NT2/D1 (cell line): ENCODE results near the gene PFKFB3.
"Not testable (repeated sequence)": the region's sequence is repeated elsewhere in the genome, so short reads cannot be mapped to it uniquely, and the experiment has no call there.

ENCODE experiments used
- DNase-seq: peaks from one replicate; pipeline ENCODE4 v3.0.0-alpha.2; 2011; ENCODE audit warnings: low read depth, low spot score
- H3K27me3 ChIP-seq: 2 replicates; pipeline ENCODE4 v1.6.0; 2011; ENCODE audit warnings: mild to moderate bottlenecking; ENCODE audit not compliant: insufficient read length, insufficient read depth
- H3K36me3 ChIP-seq: 2 replicates; pipeline ENCODE4 v1.6.1; 2011; ENCODE audit warnings: mild to moderate bottlenecking, low read length, mixed read lengths; ENCODE audit not compliant: insufficient read depth, insufficient read length
- H3K4me1 ChIP-seq: 2 replicates; pipeline ENCODE4 v1.5.1; 2011; ENCODE audit not compliant: insufficient read depth, insufficient read length
- H3K4me3 ChIP-seq: 2 replicates; pipeline ENCODE4 v1.5.1; 2011; ENCODE audit warnings: low read depth; ENCODE audit not compliant: insufficient read length
- H3K9ac ChIP-seq: 2 replicates; pipeline ENCODE4 v1.6.0; 2011; ENCODE audit warnings: low read depth; ENCODE audit not compliant: insufficient read length
- H3K9me3 ChIP-seq: 2 replicates; pipeline ENCODE4 v1.5.1; 2011; ENCODE audit warnings: mild to moderate bottlenecking, low read length; ENCODE audit not compliant: insufficient read depth
- SUZ12 ChIP-seq: IDR thresholded peaks from 2 replicates; pipeline ENCODE4 v1.6.1; 2011; ENCODE audit not compliant: insufficient read length, insufficient read depth; ENCODE audit errors: extremely low read depth
- YY1 ChIP-seq: IDR thresholded peaks from 2 replicates; pipeline ENCODE4 v1.6.1; 2011; ENCODE audit not compliant: insufficient read length, insufficient read depth
- ZNF274 ChIP-seq: IDR thresholded peaks from 2 replicates; pipeline ENCODE4 v1.6.1; 2011; ENCODE audit warnings: mild to moderate bottlenecking, low read depth, low read length

PFKFB3 gene

GRCh38 chr10:6164271-6165095 lies 38.2 kb upstream of the PFKFB3 start:
- DNase-seq: no peak
- Histone ChIP-seq H3K9ac (peak overlapping the region; percentile 76), H3K4me3 (peak overlapping the region; percentile 65), H3K36me3 (peaks cover 38% of the 10 kb centered on the region), H3K9me3 (no peaks in the 10 kb centered on the region), H3K4me1 (peaks cover 9% of the 10 kb centered on the region), H3K27me3 (no peaks in the 10 kb centered on the region)
- TF ChIP-seq ZNF274: no peak
- TF ChIP-seq SUZ12: no peak
- TF ChIP-seq YY1: no peak

GRCh38 chr10:6165221-6165725 lies 37.5 kb upstream of the PFKFB3 start:
- no peaks in the 10 kb centered on the region for H3K9me3 ChIP-seq
- no peak for DNase-seq
- H3K27me3 ChIP-seq: no peaks in the 10 kb centered on the region
- H3K4me1 ChIP-seq: peaks cover 9% of the 10 kb centered on the region
- H3K36me3 ChIP-seq: peaks cover 38% of the 10 kb centered on the region
- no peak overlapping the region for H3K9ac ChIP-seq
- no peak overlapping the region for H3K4me3 ChIP-seq
- TF ChIP-seq YY1 (no peak), ZNF274 (no peak), SUZ12 (no peak)

GRCh38 chr10:6165933-6166332 lies 36.8 kb upstream of the PFKFB3 start:
- DNase-seq, H3K9me3 ChIP-seq, H3K27me3 ChIP-seq, H3K9ac ChIP-seq, H3K4me1 ChIP-seq, H3K4me3 ChIP-seq: not testable (repeated sequence)
- peaks cover 38% of the 10 kb centered on the region for H3K36me3 ChIP-seq

GRCh38 chr10:6167456-6167855 lies 35.3 kb upstream of the PFKFB3 start:
- H3K9ac ChIP-seq: no peak overlapping the region
- no peak for DNase-seq
- no peak for TF ChIP-seq YY1
- TF ChIP-seq SUZ12: no peak
- TF ChIP-seq ZNF274: no peak
- H3K27me3 ChIP-seq: no peaks in the 10 kb centered on the region
- no peaks in the 10 kb centered on the region for H3K9me3 ChIP-seq
- no peak overlapping the region for H3K4me3 ChIP-seq
- peaks cover 44% of the 10 kb centered on the region for H3K36me3 ChIP-seq
- peaks cover 10% of the 10 kb centered on the region for H3K4me1 ChIP-seq

GRCh38 chr10:6168084-6168483 lies 34.6 kb upstream of the PFKFB3 start:
- no peak overlapping the region for H3K4me3 ChIP-seq
- H3K4me1 ChIP-seq: peaks cover 10% of the 10 kb centered on the region
- TF ChIP-seq SUZ12 (no peak), ZNF274 (no peak), YY1 (no peak)
- peaks cover 49% of the 10 kb centered on the region for H3K36me3 ChIP-seq
- H3K9me3 ChIP-seq: no peaks in the 10 kb centered on the region
- H3K9ac ChIP-seq: peak overlapping the region; percentile 42
- H3K27me3 ChIP-seq: no peaks in the 10 kb centered on the region
- DNase-seq: no peak

GRCh38 chr10:6170638-6171037 lies 32.1 kb upstream of the PFKFB3 start:
- no peak for DNase-seq
- Histone ChIP-seq H3K9ac (no peak overlapping the region), H3K4me1 (peaks cover 10% of the 10 kb centered on the region), H3K4me3 (no peak overlapping the region), H3K9me3 (no peaks in the 10 kb centered on the region), H3K36me3 (peaks cover 54% of the 10 kb centered on the region), H3K27me3 (no peaks in the 10 kb centered on the region)
- TF ChIP-seq ZNF274 (no peak), SUZ12 (no peak), YY1 (no peak)

- no peak for TF ChIP-seq ZNF274
- TF ChIP-seq SUZ12: no peak
- no peak for TF ChIP-seq YY1
- H3K4me1 ChIP-seq: peaks cover 10% of the 10 kb centered on the region
- H3K9ac ChIP-seq: no peak overlapping the region
- no peaks in the 10 kb centered on the region for H3K9me3 ChIP-seq
- no peak overlapping the region for H3K4me3 ChIP-seq
- peaks cover 50% of the 10 kb centered on the region for H3K36me3 ChIP-seq
- H3K27me3 ChIP-seq: no peaks in the 10 kb centered on the region
- no peak for DNase-seq
These were observed 30.6 kb upstream of the PFKFB3 start for GRCh38 chr10:6171881-6172695.
